K562 (cell line): Measurements from ENCODE around the gene LMAN2. TPM values are rescaled to one million over a fixed set of nuclear protein-coding genes. Genes with fewer than 3 reads are reported as not detected.
A peak's percentile ranks its signal among the peaks of the same experiment; 100 is the strongest.

ENCODE experiments used
- ATAC-seq: fragments of 200-7000 bp; cut with Tn5 transposase; 3 replicates; pipeline ENCODE4 v1.9.1; 2020; ENCODE audit warnings: moderate library complexity
- BruUV-seq: library from RNA; stranded (reverse); fragments of 400-500 nt; replicated peaks from 2 replicates; lab custom pipeline; 2021; lab: Mats Ljungman, UMichigan
- CTCF ChIA-PET: fragments of 300-600 bp; formaldehyde crosslinking; extraction: SDS; loops from one replicate; lab custom pipeline; 2021; ENCODE audit warnings: low intra/inter-chr PET ratio; lab: Yijun Ruan, JAX
- POLR2A ChIA-PET: fragments of 300-600, 350-650 bp; sonication (Branson Sonifier 250); formaldehyde crosslinking; extraction: SDS; loops from one replicate; lab custom pipeline; 2021; ENCODE audit warnings: antibody characterized with exemption, inconsistent platforms; lab: Yijun Ruan, JAX
- DNase-seq, 4 experiments: peaks; one replicate each; pipeline versions ENCODE4 v3.0.0 to v3.0.0-alpha.2; 2011 to 2018; ENCODE audit warnings: low spot score in 3 of 4, mixed read lengths in 3 of 4; ENCODE audit errors: extremely low read depth in 1 of 4
- FAIRE-seq: peaks from 2 replicates; lab custom pipeline; 2011; peaks lifted over from hg19 to GRCh38; lab: Jason Lieb, UNC
- H2AFZ ChIP-seq: 2 replicates; pipeline ENCODE4 v1.6.0; 2011; ENCODE audit warnings: low read depth, low read length, control low read depth, inconsistent platforms
- H3K27ac ChIP-seq: fragments of 200-600 bp; 3 replicates; pipeline ENCODE4 v1.8.0; 2011; ENCODE audit warnings: low read depth, mild to moderate bottlenecking, control low read depth, inconsistent platforms, low read length, moderate library complexity, mixed read lengths; ENCODE audit errors: extremely low read depth
- H3K27me3 ChIP-seq, 2 experiments: fragments of 300-600 bp in 1 of 2; 2 replicates in 1 of 2; 3 replicates in 1 of 2; pipeline versions ENCODE4 v1.6.0 to v1.8.0; 2011; ENCODE audit warnings: inconsistent platforms in 2 of 2, low read length in 2 of 2, mild to moderate bottlenecking in 1 of 2, mixed read lengths in 1 of 2, moderate library complexity in 1 of 2; ENCODE audit not compliant: control insufficient read depth in 2 of 2, insufficient read depth in 2 of 2
- H3K36me3 ChIP-seq: fragments of 300-600 bp; 3 replicates; pipeline ENCODE4 v1.8.0; 2011; ENCODE audit warnings: mild to moderate bottlenecking, low read length, inconsistent platforms; ENCODE audit not compliant: control insufficient read depth, insufficient read depth
- H3K4me1 ChIP-seq, 2 experiments: fragments of 200-600 bp in 1 of 2; replicated peaks in 1 of 2; 2 replicates in 1 of 2; 3 replicates in 1 of 2; pipeline versions ENCODE4 v1.5.1 to v1.8.0; 2011; ENCODE audit warnings: inconsistent platforms in 2 of 2, low read length in 2 of 2, mild to moderate bottlenecking in 1 of 2, mixed read lengths in 1 of 2, moderate library complexity in 1 of 2; ENCODE audit not compliant: control insufficient read depth in 2 of 2, insufficient read depth in 2 of 2
- H3K4me2 ChIP-seq: 2 replicates; pipeline ENCODE4 v1.6.1; 2011; ENCODE audit warnings: low read length, control low read depth, inconsistent platforms, mixed read lengths; ENCODE audit not compliant: insufficient read depth
- H3K4me3 ChIP-seq: fragments of 200-600 bp; sonication (generic), shearing (Covaris generic); 2 replicates; pipeline ENCODE4 v1.5.1; 2016; ENCODE audit warnings: control low read depth, inconsistent platforms
- H3K79me2 ChIP-seq: fragments of 200-600 bp; 3 replicates; pipeline ENCODE4 v1.8.0; 2011; ENCODE audit warnings: low read length, inconsistent platforms; ENCODE audit not compliant: control insufficient read depth, insufficient read depth
- H3K9ac ChIP-seq, 2 experiments: 2 replicates each; pipeline versions ENCODE4 v1.6.0 to v1.6.1; 2011; ENCODE audit warnings: low read depth in 2 of 2, low read length in 2 of 2, control low read depth in 1 of 2, inconsistent platforms in 1 of 2, mild to moderate bottlenecking in 1 of 2, mixed read lengths in 1 of 2; ENCODE audit not compliant: insufficient read depth in 1 of 2
- H3K9me1 ChIP-seq: one replicate; pipeline ENCODE4 v1.6.0; 2011; ENCODE audit warnings: inconsistent platforms, mild to moderate bottlenecking, low read length, moderate library complexity; ENCODE audit not compliant: control insufficient read depth, insufficient read depth
- H3K9me3 ChIP-seq: replicated peaks from 2 replicates; pipeline ENCODE4 v1.5.1; 2011; ENCODE audit warnings: low read depth, low read length, inconsistent platforms; ENCODE audit not compliant: control insufficient read depth, insufficient read depth
- H4K20me1 ChIP-seq: replicated peaks from 2 replicates; pipeline ENCODE4 v1.6.1; 2011; ENCODE audit warnings: low read length, inconsistent platforms, mixed read lengths; ENCODE audit not compliant: control insufficient read depth, insufficient read depth
- ATF1 ChIP-seq, 2 experiments: fragments of 450-650 bp in 1 of 2; IDR thresholded peaks; 2 replicates each; pipeline ENCODE4 v1.6.1; 2016; ENCODE audit warnings: missing compliant biosample characterization in 1 of 2, missing genetic modification characterization in 1 of 2
- E2F3 ChIP-seq: fragments of 250-450 bp; sonication (Bioruptor Pico); IDR thresholded peaks from 2 replicates; pipeline ENCODE4 v1.4.0; 2020; ENCODE audit warnings: mild to moderate bottlenecking
- POLR2G ChIP-seq: fragments of 200-400 bp; formaldehyde crosslinking; IDR thresholded peaks from 2 replicates; pipeline ENCODE4 v1.6.1; 2017; ENCODE audit warnings: low read depth, mild to moderate bottlenecking, antibody characterized with exemption, low read length, moderate library complexity
- PPARD ChIP-seq: fragments of 250-450 bp; sonication (Bioruptor Pico); IDR thresholded peaks from 2 replicates; pipeline ENCODE4 v1.8.0; 2022; ENCODE audit warnings: inconsistent platforms, mild to moderate bottlenecking, moderate library complexity
- WGBS: fragments of 100-300 bp; shearing (Covaris generic); methylation state at CpG from one replicate; pipeline ENCODE4 v1.1.6; 2016; ENCODE audit warnings: low coverage, mixed read lengths; ENCODE audit not compliant: insufficient coverage; ENCODE audit errors: missing lambda C conversion rate; 5-methylcytosine and 5-hydroxymethylcytosine counted together
- in situ Hi-C: fragments of 300-500 bp; cut with MboI; formaldehyde crosslinking; loops from 4 replicates; pipeline ENCODE4 v1.15.0; 2018; ENCODE audit warnings: inconsistent platforms, mixed read lengths
- intact Hi-C: fragments of 100-400 bp; cut with micrococcal nuclease; formaldehyde crosslinking; loops from 2 replicates; pipeline ENCODE4 v1.14.2; 2022
- polyA plus RNA-seq, 8 experiments: library from polyadenylated mRNA; depleted of rRNA in 4 of 8; stranded (reverse) in 5 of 8; unstranded in 3 of 8; fragments of >200 nt; fragmentation: Nextera tagmentation in 2 of 8; fragmentation: Illumina TruSeq in 1 of 8; extraction: Ambion mirVana in 2 of 8; extraction: Trizol in 1 of 8; gene quantifications; 2 replicates each; pipeline versions ENCODE4 v1.2.1 to v1.2.3, GENCODE V29; 2011 to 2014; ENCODE audit warnings: inconsistent platforms in 1 of 8, missing spikeins in 1 of 8
- total RNA-seq, 7 experiments: library from RNA; depleted of rRNA in 6 of 7; stranded (reverse); fragments of >200 nt in 6 of 7; fragmentation: Illumina TruSeq in 2 of 7; extraction: Trizol in 2 of 7; gene quantifications; 2 replicates each; pipeline versions ENCODE4 v1.2.1 to v1.2.3, GENCODE V29; 2011 to 2021; ENCODE audit warnings: low replicate concordance in 1 of 7

The LMAN2 gene
- total and polyA plus RNA-seq, 9 of the 15 experiments (the other 6 are each of a cell fraction or from before 2014, with no cell fraction given) = 2.7 to 254 (median 136) TPM

GRCh38 chr5:177332896-177333260 is 18.6 kb downstream of the LMAN2 start:
- H3K4me2 ChIP-seq = no peak overlapping the region
- H3K4me1 ChIP-seq = peaks cover 0 to 7% of the 10 kb centered on the region in 2 experiments; a peak in 1 of 5 replicates
- H3K27me3 ChIP-seq = no peaks in the 10 kb centered on the region
- 93% methylated on average over 13 of the region's 13 CpGs for WGBS
- no peaks in the 10 kb centered on the region for H3K9me1 ChIP-seq
- POLR2A ChIA-PET = interaction anchor here (0.8 to 1.8 kb wide), 5 partner anchors 13 to 28 kb away, joined by 3 to 5 read pairs (median 4); partner anchors contain the start of gene LMAN2
- H3K27ac ChIP-seq = no peak overlapping the region
- no peaks in the 10 kb centered on the region for H3K79me2 ChIP-seq
- CTCF ChIA-PET = no interaction called here
- BruUV-seq = no TSS peak
- no peaks in the 10 kb centered on the region for H3K9me3 ChIP-seq
- H3K9ac ChIP-seq = peak overlapping the region in 1 of 2 experiments; percentile 52; a peak in 2 of 4 replicates
- ATAC-seq (no peak), FAIRE-seq (no peak), DNase-seq (no peak)
- TF ChIP-seq E2F3 (no peak), ATF1 (CRISPR knock-in tag; IDR thresholded peaks at IDR 0.05) (no peak), ATF1 (tag; IDR thresholded peaks at IDR 0.05) (no peak), PPARD (CRISPR knock-in tag) (no peak), POLR2G (peak; percentile 53)
- H4K20me1 ChIP-seq = no peaks in the 10 kb centered on the region
- peaks cover 85% of the 10 kb centered on the region; the same call in 2 of the 3 replicates for H3K36me3 ChIP-seq
- no peak overlapping the region for H3K4me3 ChIP-seq
- H2AFZ ChIP-seq = no peak overlapping the region
- intact Hi-C loops (no loop called here), in situ Hi-C loops (no loop called here)
